IMR-90 (cell line): ENCODE data around the gene ZNF33B. TPM values are rescaled to one million over a fixed set of nuclear protein-coding genes. Genes with fewer than 3 reads are reported as not detected.

Experiments used
- ATAC-seq: fragments of 200-7000 bp; cut with Tn5 transposase; 2 replicates; pipeline ENCODE4 v1.9.1; 2020; ENCODE audit warnings: low read depth, mild to moderate bottlenecking, moderate library complexity
- BruUV-seq: library from RNA; stranded (reverse); fragments of 400-500 nt; replicated peaks from 2 replicates; lab custom pipeline; 2021; lab: Mats Ljungman, UMichigan
- CTCF ChIA-PET: fragments of 300-600 bp; formaldehyde crosslinking; extraction: SDS; loops from one replicate; lab custom pipeline; 2021; ENCODE audit warnings: antibody characterized with exemption; lab: Yijun Ruan, JAX
- POLR2A ChIA-PET: fragments of 300-600 bp; sonication (Branson Sonifier 250); formaldehyde crosslinking; loops from one replicate; lab custom pipeline; 2022; ENCODE audit warnings: antibody characterized with exemption; ENCODE audit not compliant: unreplicated experiment; lab: Charles Lee
- DNase-seq: peaks from one replicate; pipeline ENCODE4 v3.0.0; 2013
- H2AFZ ChIP-seq: replicated peaks from 2 replicates; pipeline ENCODE3; 2013; ENCODE audit warnings: low read length, mild to moderate bottlenecking; ENCODE audit not compliant: poor library complexity
- H2AK5ac ChIP-seq: 2 replicates; pipeline ENCODE4 v1.6.1; 2013; ENCODE audit warnings: low read depth, low read length, inconsistent platforms
- H2AK9ac ChIP-seq: replicated peaks from 2 replicates; pipeline ENCODE3; 2013; ENCODE audit warnings: mild to moderate bottlenecking, low read depth, low read length, moderate library complexity; ENCODE audit not compliant: poor library complexity
- H2BK120ac ChIP-seq: 2 replicates; pipeline ENCODE4 v1.6.1; 2013; ENCODE audit warnings: low read depth, low read length, inconsistent platforms
- H2BK15ac ChIP-seq: 3 replicates; pipeline ENCODE4 v1.6.1; 2013; ENCODE audit warnings: low read depth, low read length, inconsistent platforms
- H2BK20ac ChIP-seq: 2 replicates; pipeline ENCODE4 v1.6.1; 2013; ENCODE audit warnings: low read depth, mild to moderate bottlenecking, inconsistent platforms, low read length, moderate library complexity
- H2BK5ac ChIP-seq: 2 replicates; pipeline ENCODE4 v1.6.1; 2013; ENCODE audit warnings: mild to moderate bottlenecking, low read depth, low read length, inconsistent platforms; ENCODE audit not compliant: poor library complexity, severe bottlenecking
- H3K14ac ChIP-seq: replicated peaks from 2 replicates; pipeline ENCODE4 v1.6.1; 2013; ENCODE audit warnings: low read depth, low read length, inconsistent platforms
- H3K18ac ChIP-seq: 2 replicates; pipeline ENCODE4 v1.6.1; 2013; ENCODE audit warnings: low read depth, low read length, control low read depth
- H3K23ac ChIP-seq: 2 replicates; pipeline ENCODE4 v1.6.1; 2013; ENCODE audit warnings: low read depth, low read length, inconsistent platforms
- H3K27ac ChIP-seq: 2 replicates; pipeline ENCODE4 v1.5.1; 2013; ENCODE audit warnings: mild to moderate bottlenecking, control low read depth, low read length; ENCODE audit not compliant: insufficient read depth
- H3K27me3 ChIP-seq: 2 replicates; pipeline ENCODE4 v1.6.1; 2013; ENCODE audit warnings: low read length; ENCODE audit not compliant: control insufficient read depth, insufficient read depth
- H3K36me3 ChIP-seq: 2 replicates; pipeline ENCODE4 v1.6.1; 2013; ENCODE audit warnings: low read length, mixed read lengths; ENCODE audit not compliant: control insufficient read depth, insufficient read depth
- H3K4ac ChIP-seq: 2 replicates; pipeline ENCODE4 v1.6.1; 2013; ENCODE audit warnings: low read depth, low read length, inconsistent platforms
- H3K4me1 ChIP-seq: 2 replicates; pipeline ENCODE4 v1.6.1; 2013; ENCODE audit warnings: low read length, mixed read lengths; ENCODE audit not compliant: control insufficient read depth, insufficient read depth
- H3K4me2 ChIP-seq: 2 replicates; pipeline ENCODE4 v1.6.1; 2013; ENCODE audit warnings: low read depth, mild to moderate bottlenecking, control low read depth, low read length, moderate library complexity
- H3K4me3 ChIP-seq: 2 replicates; pipeline ENCODE4 v1.5.1; 2013; ENCODE audit warnings: low read depth, mild to moderate bottlenecking, control low read depth, low read length, moderate library complexity; ENCODE audit not compliant: insufficient read depth
- H3K56ac ChIP-seq: 2 replicates; pipeline ENCODE4 v1.6.1; 2013; ENCODE audit warnings: low read length, inconsistent platforms; ENCODE audit not compliant: insufficient read depth; ENCODE audit errors: extremely low read depth
- H3K79me1 ChIP-seq, 2 experiments: 2 replicates each; pipeline ENCODE4 v1.6.1; 2013; ENCODE audit warnings: low read length in 2 of 2, inconsistent platforms in 1 of 2, low read depth in 1 of 2
- H3K9ac ChIP-seq: 2 replicates; pipeline ENCODE4 v1.6.1; 2013; ENCODE audit warnings: low read depth, low read length, control low read depth
- H3K9me1 ChIP-seq: 2 replicates; pipeline ENCODE4 v1.6.1; 2013; ENCODE audit warnings: low read length, inconsistent platforms; ENCODE audit not compliant: insufficient read depth
- H3K9me3 ChIP-seq: 2 replicates; pipeline ENCODE4 v1.6.1; 2013; ENCODE audit warnings: low read length; ENCODE audit not compliant: control insufficient read depth, insufficient read depth
- H4K20me1 ChIP-seq: 2 replicates; pipeline ENCODE4 v1.6.1; 2013; ENCODE audit warnings: low read length, inconsistent platforms; ENCODE audit not compliant: insufficient read depth
- H4K5ac ChIP-seq: 2 replicates; pipeline ENCODE4 v1.6.1; 2013; ENCODE audit warnings: mild to moderate bottlenecking, low read depth, low read length, control low read depth
- H4K8ac ChIP-seq, 2 experiments: 2 replicates each; pipeline ENCODE4 v1.6.1; 2013; ENCODE audit warnings: low read depth in 2 of 2, low read length in 2 of 2, control low read depth in 1 of 2, inconsistent platforms in 1 of 2
- H4K91ac ChIP-seq: 2 replicates; pipeline ENCODE4 v1.6.1; 2013; ENCODE audit warnings: low read depth, low read length, inconsistent platforms; ENCODE audit not compliant: insufficient read depth
- BHLHE40 ChIP-seq: fragments of 150-350 bp; IDR thresholded peaks from 2 replicates; pipeline ENCODE4 v1.6.1; 2016; ENCODE audit warnings: mild to moderate bottlenecking, low read depth, low read length
- CEBPB ChIP-seq: IDR thresholded peaks from 2 replicates; pipeline ENCODE4 v1.6.1; 2012; ENCODE audit warnings: low read depth, low read length, improper control_type of control experiment
- CHD1 ChIP-seq: IDR thresholded peaks from 2 replicates; pipeline ENCODE4 v1.6.1; 2012; ENCODE audit warnings: low read depth, low read length, improper control_type of control experiment
- CTCF ChIP-seq: conservative IDR thresholded peaks from 2 replicates; pipeline ENCODE4 v1.5.1; 2012; ENCODE audit warnings: mild to moderate bottlenecking, low read depth, low read length, improper control_type of control experiment
- ELK1 ChIP-seq: fragments of 150-350 bp; IDR thresholded peaks from 2 replicates; pipeline ENCODE4 v1.6.1; 2016; ENCODE audit warnings: low read depth, mild to moderate bottlenecking, low read length, moderate library complexity, borderline replicate concordance
- FOS ChIP-seq: fragments of 150-350 bp; IDR thresholded peaks from 2 replicates; pipeline ENCODE4 v1.6.1; 2016; ENCODE audit warnings: low read depth, low read length
- MAFK ChIP-seq: IDR thresholded peaks from 2 replicates; pipeline ENCODE4 v1.6.1; 2012; ENCODE audit warnings: low read depth, low read length, improper control_type of control experiment
- MAZ ChIP-seq: IDR thresholded peaks from 2 replicates; pipeline ENCODE4 v1.6.1; 2012; ENCODE audit warnings: low read depth, mild to moderate bottlenecking, low read length, improper control_type of control experiment, moderate library complexity, borderline replicate concordance
- MXI1 ChIP-seq: IDR thresholded peaks from 2 replicates; pipeline ENCODE4 v1.6.1; 2012; ENCODE audit warnings: low read depth, mild to moderate bottlenecking, low read length, moderate library complexity, borderline replicate concordance
- NFE2L2 ChIP-seq: fragments of 150-350 bp; IDR thresholded peaks from 2 replicates; pipeline ENCODE4 v1.6.1; 2016; ENCODE audit warnings: low read depth, mild to moderate bottlenecking, low read length
- POLR2A ChIP-seq: IDR thresholded peaks from 2 replicates; pipeline ENCODE4 v1.6.1; 2012; ENCODE audit warnings: mild to moderate bottlenecking, low read depth, low read length
- RAD21 ChIP-seq: IDR thresholded peaks from 2 replicates; pipeline ENCODE4 v1.6.1; 2012; ENCODE audit warnings: low read length, improper control_type of control experiment
- RCOR1 ChIP-seq: IDR thresholded peaks from 2 replicates; pipeline ENCODE4 v1.6.1; 2012; ENCODE audit warnings: mild to moderate bottlenecking, low read length, improper control_type of control experiment; ENCODE audit not compliant: insufficient replicate concordance
- RFX5 ChIP-seq: IDR thresholded peaks from 2 replicates; pipeline ENCODE4 v1.8.0; 2012; ENCODE audit warnings: low read depth, mild to moderate bottlenecking, low read length, moderate library complexity
- WGBS, 2 experiments: methylation state at CpG; one replicate each; pipeline versions ENCODE4 v1.1.5 to v1.1.7; 2013; ENCODE audit warnings: missing lambda C conversion rate in 2 of 2; ENCODE audit not compliant: insufficient read length in 1 of 2; ENCODE audit errors: extremely low coverage in 2 of 2; 5-methylcytosine and 5-hydroxymethylcytosine counted together
- dilution Hi-C: fragments of 300-500 bp; cut with HindIII; formaldehyde crosslinking; loops from one replicate; pipeline ENCODE4 v1.14.3; 2018; ENCODE audit warnings: low sequenced_read_pairs; ENCODE audit not compliant: unreplicated experiment
- in situ Hi-C: fragments of 300-500 bp; cut with MboI; formaldehyde crosslinking; loops from 3 replicates; pipeline ENCODE4 v1.14.3; 2019; ENCODE audit warnings: low sequenced_read_pairs, inconsistent platforms, mixed read lengths
- intact Hi-C: fragments of 100-400 bp; cut with micrococcal nuclease; formaldehyde crosslinking; loops from 2 replicates; pipeline ENCODE4 v1.10.0; 2022
- polyA plus RNA-seq, 3 experiments: library from polyadenylated mRNA; depleted of rRNA; stranded (reverse); fragments of >200 nt; gene quantifications; 2 replicates each; pipeline ENCODE4 v1.2.3, GENCODE V29; 2012; ENCODE audit warnings: low replicate concordance in 1 of 3
- total RNA-seq: library from RNA; depleted of rRNA; stranded (reverse); fragments of >200 nt; gene quantifications from 2 replicates; pipeline ENCODE4 v1.2.3, GENCODE V29; 2012
- TF ChIP-seq, protein P1 (sequence below): fragments of 150-350 bp; IDR thresholded peaks from 2 replicates; pipeline ENCODE4 v1.6.1; 2017; ENCODE audit warnings: mild to moderate bottlenecking, antibody characterized with exemption, low read length, low read depth

ZNF33B gene
- total and polyA plus RNA-seq, 2 of the 4 experiments (the other 2 are of a cell fraction): 2.1 to 4.5 TPM

GRCh38 chr10:42684517-42684916 lies 46.1 kb upstream of the ZNF33B start:
- Histone ChIP-seq H3K9me3 (no peaks in the 10 kb centered on the region; the same call in 1 of the 2 replicates), H2AFZ (no peak overlapping the region), H3K56ac (no peak overlapping the region), H3K14ac (no peak overlapping the region), H3K23ac (no peak overlapping the region), H4K5ac (no peak overlapping the region), H2BK15ac (no peak overlapping the region), H3K79me1 (no peaks in the 10 kb centered on the region), H4K20me1 (no peaks in the 10 kb centered on the region), H2AK5ac (no peak overlapping the region), H3K4ac (no peak overlapping the region), H3K18ac (no peak overlapping the region), H3K4me3 (no peak overlapping the region), H3K4me1 (no peaks in the 10 kb centered on the region), H2BK20ac (no peak overlapping the region), H3K9me1 (no peaks in the 10 kb centered on the region), H2BK120ac (no peak overlapping the region), H4K91ac (no peak overlapping the region), H3K4me2 (no peak overlapping the region), H2AK9ac (no peak overlapping the region), H3K27me3 (no peaks in the 10 kb centered on the region), H4K8ac (no peak overlapping the region), H3K27ac (no peak overlapping the region), H3K36me3 (no peaks in the 10 kb centered on the region), H2BK5ac (no peak overlapping the region), H3K9ac (no peak overlapping the region)
- WGBS, 2 experiments: no CpG with 5 or more reads among the region's 2 CpGs
- DNase-seq (no peak), ATAC-seq (no peak)
- BruUV-seq: no TSS peak
- intact Hi-C loops (no loop called here), dilution Hi-C loops (no loop called here), in situ Hi-C loops (no loop called here)
- ChIA-PET CTCF (no interaction called here), POLR2A (no interaction called here)
- TF ChIP-seq CEBPB (no peak), RCOR1 (no peak), POLR2A (no peak), MAFK (no peak), RAD21 (no peak), NFE2L2 (no peak), ELK1 (no peak), CHD1 (no peak), BHLHE40 (no peak), MXI1 (no peak), RFX5 (no peak), MAZ (no peak), CTCF (no peak), FOS (no peak)
- TF ChIP-seq, protein P1, sequence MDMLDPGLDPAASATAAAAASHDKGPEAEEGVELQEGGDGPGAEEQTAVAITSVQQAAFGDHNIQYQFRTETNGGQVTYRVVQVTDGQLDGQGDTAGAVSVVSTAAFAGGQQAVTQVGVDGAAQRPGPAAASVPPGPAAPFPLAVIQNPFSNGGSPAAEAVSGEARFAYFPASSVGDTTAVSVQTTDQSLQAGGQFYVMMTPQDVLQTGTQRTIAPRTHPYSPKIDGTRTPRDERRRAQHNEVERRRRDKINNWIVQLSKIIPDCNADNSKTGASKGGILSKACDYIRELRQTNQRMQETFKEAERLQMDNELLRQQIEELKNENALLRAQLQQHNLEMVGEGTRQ: no peak
